ENCODE measurements around the gene DGLUCY. TPM values are rescaled to one million over a fixed set of nuclear protein-coding genes. Genes with fewer than 3 reads are reported as not detected.
A peak's percentile ranks its signal among the peaks of the same experiment; 100 is the strongest.

The DGLUCY gene
- total RNA-seq, 1 donor = 45.6 TPM

DNA sequence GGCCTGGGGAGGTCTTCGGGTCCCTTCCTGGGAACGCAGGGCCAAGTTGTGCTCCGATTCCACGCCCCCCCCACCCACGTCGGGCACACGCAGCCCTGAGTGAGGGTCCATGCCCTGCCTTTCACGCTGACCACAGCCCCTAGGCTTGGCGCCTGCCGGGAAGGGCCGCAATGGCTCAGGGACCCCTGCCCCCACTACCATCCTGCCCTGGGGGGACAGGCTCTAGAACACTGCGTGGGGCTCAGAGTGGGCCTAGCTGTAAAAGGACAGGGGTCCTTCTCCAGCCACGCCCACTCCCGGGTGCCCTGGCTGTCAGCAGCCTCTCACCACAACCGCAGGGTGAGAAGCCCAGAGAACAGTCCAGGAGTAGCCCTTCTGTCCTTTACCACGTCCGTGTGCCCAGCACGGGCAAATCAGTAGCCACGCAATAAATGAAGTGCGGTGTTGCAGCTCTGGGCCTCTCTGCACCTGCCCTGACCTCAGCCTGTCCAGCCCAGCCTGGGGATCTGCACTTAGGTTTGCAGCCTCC, 140.0 kb downstream of the DGLUCY start:
- H3K4me3 ChIP-seq (ENCODE audit: insufficient read depth, low read length) = peak overlapping the region; percentile 71
- DNase-seq (ENCODE audit: insufficient read length, low spot score, missing footprints) = no peak
- TF ChIP-seq, protein P1, sequence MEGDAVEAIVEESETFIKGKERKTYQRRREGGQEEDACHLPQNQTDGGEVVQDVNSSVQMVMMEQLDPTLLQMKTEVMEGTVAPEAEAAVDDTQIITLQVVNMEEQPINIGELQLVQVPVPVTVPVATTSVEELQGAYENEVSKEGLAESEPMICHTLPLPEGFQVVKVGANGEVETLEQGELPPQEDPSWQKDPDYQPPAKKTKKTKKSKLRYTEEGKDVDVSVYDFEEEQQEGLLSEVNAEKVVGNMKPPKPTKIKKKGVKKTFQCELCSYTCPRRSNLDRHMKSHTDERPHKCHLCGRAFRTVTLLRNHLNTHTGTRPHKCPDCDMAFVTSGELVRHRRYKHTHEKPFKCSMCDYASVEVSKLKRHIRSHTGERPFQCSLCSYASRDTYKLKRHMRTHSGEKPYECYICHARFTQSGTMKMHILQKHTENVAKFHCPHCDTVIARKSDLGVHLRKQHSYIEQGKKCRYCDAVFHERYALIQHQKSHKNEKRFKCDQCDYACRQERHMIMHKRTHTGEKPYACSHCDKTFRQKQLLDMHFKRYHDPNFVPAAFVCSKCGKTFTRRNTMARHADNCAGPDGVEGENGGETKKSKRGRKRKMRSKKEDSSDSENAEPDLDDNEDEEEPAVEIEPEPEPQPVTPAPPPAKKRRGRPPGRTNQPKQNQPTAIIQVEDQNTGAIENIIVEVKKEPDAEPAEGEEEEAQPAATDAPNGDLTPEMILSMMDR (IDR thresholded peaks at IDR 0.05; ENCODE audit: extremely low read depth, low read depth, low read length) = no peak
- no peaks in the 10 kb centered on the region for H3K36me3 ChIP-seq (ENCODE audit: insufficient read depth, low read length)
- no peaks in the 10 kb centered on the region for H4K20me1 ChIP-seq (ENCODE audit: insufficient read depth, low read length)
- H3K27ac ChIP-seq (ENCODE audit: low read depth, low read length) = no peak overlapping the region
- peak overlapping the region; percentile 36 for H2AFZ ChIP-seq (ENCODE audit: low read length)
- peak overlapping the region; percentile 78 for H3K4me2 ChIP-seq (ENCODE audit: insufficient read depth, low read length)
- H3K27me3 ChIP-seq (ENCODE audit: insufficient read depth, low read length) = no peaks in the 10 kb centered on the region
- H3K4me1 ChIP-seq (ENCODE audit: insufficient read depth, low read length) = peaks cover 6% of the 10 kb centered on the region
- H3K79me2 ChIP-seq (ENCODE audit: insufficient read depth, low read length) = no peaks in the 10 kb centered on the region
- no peaks in the 10 kb centered on the region for H3K9me3 ChIP-seq (ENCODE audit: low read depth, low read length)

- Histone ChIP-seq H3K36me3 (ENCODE audit: insufficient read depth, low read length) (no peaks in the 10 kb centered on the region), H3K4me1 (ENCODE audit: insufficient read depth, low read length) (peaks cover 6% of the 10 kb centered on the region), H3K4me3 (ENCODE audit: insufficient read depth, low read length) (no peak overlapping the region), H3K27me3 (ENCODE audit: insufficient read depth, low read length) (no peaks in the 10 kb centered on the region), H2AFZ (ENCODE audit: low read length) (no peak overlapping the region), H3K4me2 (ENCODE audit: insufficient read depth, low read length) (no peak overlapping the region), H3K27ac (ENCODE audit: low read depth, low read length) (no peak overlapping the region), H3K79me2 (ENCODE audit: insufficient read depth, low read length) (no peaks in the 10 kb centered on the region), H3K9me3 (ENCODE audit: low read depth, low read length) (no peaks in the 10 kb centered on the region), H4K20me1 (ENCODE audit: insufficient read depth, low read length) (no peaks in the 10 kb centered on the region)
- TF ChIP-seq, protein P1 (IDR thresholded peaks at IDR 0.05; ENCODE audit: extremely low read depth, low read depth, low read length) = no peak
- no peak for DNase-seq (ENCODE audit: insufficient read length, low spot score, missing footprints)
Measured at GRCh38 chr14:91254461-91254860, 140.6 kb downstream of the DGLUCY start.

- Histone ChIP-seq H3K79me2 (ENCODE audit: insufficient read depth, low read length) (no peaks in the 10 kb centered on the region), H3K4me1 (ENCODE audit: insufficient read depth, low read length) (peaks cover 6% of the 10 kb centered on the region), H3K27ac (ENCODE audit: low read depth, low read length) (no peak overlapping the region), H3K9me3 (ENCODE audit: low read depth, low read length) (no peaks in the 10 kb centered on the region), H2AFZ (ENCODE audit: low read length) (no peak overlapping the region), H4K20me1 (ENCODE audit: insufficient read depth, low read length) (no peaks in the 10 kb centered on the region), H3K4me2 (ENCODE audit: insufficient read depth, low read length) (no peak overlapping the region), H3K36me3 (ENCODE audit: insufficient read depth, low read length) (no peaks in the 10 kb centered on the region), H3K27me3 (ENCODE audit: insufficient read depth, low read length) (no peaks in the 10 kb centered on the region), H3K4me3 (ENCODE audit: insufficient read depth, low read length) (no peak overlapping the region)
- DNase-seq (ENCODE audit: insufficient read length, low spot score, missing footprints) = no peak
- TF ChIP-seq, protein P1 (IDR thresholded peaks at IDR 0.05; ENCODE audit: extremely low read depth, low read depth, low read length) = no peak
Measured at GRCh38 chr14:91255026-91255695, 141.3 kb downstream of the DGLUCY start.

GRCh38 chr14:91256661-91257060, 142.8 kb downstream of the DGLUCY start:
- no peaks in the 10 kb centered on the region for H4K20me1 ChIP-seq (ENCODE audit: insufficient read depth, low read length)
- H2AFZ ChIP-seq (ENCODE audit: low read length) = no peak overlapping the region
- no peaks in the 10 kb centered on the region for H3K27me3 ChIP-seq (ENCODE audit: insufficient read depth, low read length)
- no peaks in the 10 kb centered on the region for H3K79me2 ChIP-seq (ENCODE audit: insufficient read depth, low read length)
- TF ChIP-seq, protein P1 (IDR thresholded peaks at IDR 0.05; ENCODE audit: extremely low read depth, low read depth, low read length) = no peak
- H3K27ac ChIP-seq (ENCODE audit: low read depth, low read length) = no peak overlapping the region
- H3K9me3 ChIP-seq (ENCODE audit: low read depth, low read length) = no peaks in the 10 kb centered on the region
- DNase-seq (ENCODE audit: insufficient read length, low spot score, missing footprints) = no peak
- H3K4me1 ChIP-seq (ENCODE audit: insufficient read depth, low read length) = peaks cover 4% of the 10 kb centered on the region
- no peaks in the 10 kb centered on the region for H3K36me3 ChIP-seq (ENCODE audit: insufficient read depth, low read length)
- no peak overlapping the region for H3K4me2 ChIP-seq (ENCODE audit: insufficient read depth, low read length)
- no peak overlapping the region for H3K4me3 ChIP-seq (ENCODE audit: insufficient read depth, low read length)

All from osteoblast (primary cell).